GM23338 (cell line): ENCODE results near the gene CYSLTR2. TPM values are rescaled to one million over a fixed set of nuclear protein-coding genes. Genes with fewer than 3 reads are reported as not detected.

Experiments
- ATAC-seq: fragments of 200-7000 bp; cut with Tn5 transposase; 3 replicates; pipeline ENCODE4 v1.9.1; 2020
- DNase-seq: peaks from one replicate; pipeline ENCODE4 v3.0.0-alpha.2; 2015; ENCODE audit warnings: low spot score
- H2AFZ ChIP-seq: fragments of 200-600 bp; sonication (generic); 2 replicates; pipeline ENCODE4 v1.8.0; 2016; ENCODE audit warnings: antibody characterized with exemption, mild to moderate bottlenecking, moderate library complexity
- H3F3A ChIP-seq: fragments of 200-600 bp; sonication (generic); replicated peaks from 2 replicates; pipeline ENCODE4 v1.8.0; 2017; ENCODE audit warnings: antibody characterized with exemption, mixed run types, low read depth
- H3K27ac ChIP-seq: fragments of 200-600 bp; sonication (generic); 2 replicates; pipeline ENCODE4 v1.6.1; 2016; ENCODE audit warnings: low read depth
- H3K27me3 ChIP-seq: fragments of 200-600 bp; sonication (generic); 2 replicates; pipeline ENCODE4 v1.8.0; 2016; ENCODE audit warnings: mild to moderate bottlenecking, mixed run types, moderate library complexity; ENCODE audit not compliant: insufficient read depth
- H3K36me3 ChIP-seq: fragments of 200-600 bp; sonication (generic); 2 replicates; pipeline ENCODE4 v1.8.0; 2016; ENCODE audit warnings: mild to moderate bottlenecking; ENCODE audit not compliant: insufficient read depth
- H3K4me1 ChIP-seq: fragments of 200-600 bp; sonication (generic); 2 replicates; pipeline ENCODE4 v1.8.0; 2016; ENCODE audit warnings: mild to moderate bottlenecking, moderate library complexity; ENCODE audit not compliant: insufficient read depth
- H3K4me2 ChIP-seq: fragments of 200-600 bp; sonication (generic); 2 replicates; pipeline ENCODE4 v1.7.1; 2017; ENCODE audit warnings: mixed run types
- H3K4me3 ChIP-seq: fragments of 200-600 bp; sonication (generic); 2 replicates; pipeline ENCODE4 v1.6.1; 2016; ENCODE audit warnings: mixed run types
- H3K79me2 ChIP-seq: fragments of 200-600 bp; sonication (generic); replicated peaks from 2 replicates; pipeline ENCODE4 v1.8.0; 2017; ENCODE audit warnings: mild to moderate bottlenecking; ENCODE audit not compliant: insufficient read depth
- H3K9me2 ChIP-seq: fragments of 200-600 bp; sonication (generic); 2 replicates; pipeline ENCODE4 v1.8.0; 2017; ENCODE audit not compliant: insufficient read depth
- H4K20me1 ChIP-seq: fragments of 200-600 bp; sonication (generic); replicated peaks from 2 replicates; pipeline ENCODE4 v1.8.0; 2017; ENCODE audit warnings: mild to moderate bottlenecking; ENCODE audit not compliant: insufficient read depth
- H3K27ac Mint-ChIP-seq: 2 replicates; pipeline ENCODE4 v1.8.0; 2020; ENCODE audit warnings: inconsistent platforms, mild to moderate bottlenecking, moderate library complexity, mixed read lengths
- H3K27me3 Mint-ChIP-seq: 3 replicates; pipeline ENCODE4 v1.8.0; 2022; ENCODE audit warnings: low read depth, mild to moderate bottlenecking, moderate library complexity, mixed read lengths, inconsistent platforms; ENCODE audit not compliant: insufficient read depth, poor library complexity
- H3K36me3 Mint-ChIP-seq: 3 replicates; pipeline ENCODE4 v1.8.0; 2021; ENCODE audit warnings: low read depth, mild to moderate bottlenecking, inconsistent platforms, moderate library complexity, mixed read lengths
- H3K4me1 Mint-ChIP-seq: 3 replicates; pipeline ENCODE4 v1.8.0; 2020; ENCODE audit warnings: mild to moderate bottlenecking, inconsistent platforms, mixed read lengths
- H3K4me3 Mint-ChIP-seq: 3 replicates; pipeline ENCODE4 v1.8.0; 2021; ENCODE audit warnings: moderate library complexity, mild to moderate bottlenecking, inconsistent platforms, mixed read lengths
- H3K9me3 Mint-ChIP-seq: 3 replicates; pipeline ENCODE4 v1.8.0; 2020; ENCODE audit warnings: moderate library complexity, mild to moderate bottlenecking, inconsistent platforms, mixed read lengths
- EZH2 ChIP-seq: fragments of 200-600 bp; sonication (generic); IDR thresholded peaks from one replicate; pipeline ENCODE4 v1.8.0; 2017; ENCODE audit warnings: antibody characterized with exemption, mild to moderate bottlenecking, low read depth; ENCODE audit not compliant: unreplicated experiment
- POLR2AphosphoS5 ChIP-seq: IDR thresholded peaks from 2 replicates; pipeline ENCODE4 v1.6.1; 2016; ENCODE audit warnings: antibody characterized with exemption, low read depth
- STAT1 ChIP-seq: IDR thresholded peaks from one replicate; pipeline ENCODE4 v1.6.1; 2016; ENCODE audit warnings: antibody characterized with exemption; ENCODE audit not compliant: unreplicated experiment
- ZNF114 ChIP-seq: fragments of 250-450 bp; sonication (Bioruptor Pico); IDR thresholded peaks from 2 replicates; pipeline ENCODE4 v1.5.0; 2020; ENCODE audit warnings: mild to moderate bottlenecking, moderate library complexity
- polyA plus RNA-seq: library from polyadenylated mRNA; unstranded; fragments of >200 nt; fragmentation: Nextera tagmentation; extraction: Ambion mirVana; gene quantifications from 2 replicates; pipeline ENCODE4 v1.2.1, GENCODE V29; 2016
- total RNA-seq: library from RNA; depleted of rRNA; stranded (reverse); fragments of >200 nt; shearing (Covaris generic); gene quantifications from 2 replicates; pipeline ENCODE4 v1.2.3, GENCODE V29; 2014
- TF ChIP-seq, protein P1 (sequence below): IDR thresholded peaks from one replicate; pipeline ENCODE4 v1.6.1; 2018; ENCODE audit warnings: antibody characterized with exemption; ENCODE audit not compliant: unreplicated experiment
- TF ChIP-seq, protein P2 (sequence below): fragments of 250-450 bp; sonication (Bioruptor Pico); IDR thresholded peaks from 2 replicates; pipeline ENCODE4 v1.5.0; 2020; ENCODE audit warnings: mild to moderate bottlenecking, moderate library complexity

CYSLTR2 gene
- total and polyA plus RNA-seq, 2 experiments from 2014 or later: not detected

DNA sequence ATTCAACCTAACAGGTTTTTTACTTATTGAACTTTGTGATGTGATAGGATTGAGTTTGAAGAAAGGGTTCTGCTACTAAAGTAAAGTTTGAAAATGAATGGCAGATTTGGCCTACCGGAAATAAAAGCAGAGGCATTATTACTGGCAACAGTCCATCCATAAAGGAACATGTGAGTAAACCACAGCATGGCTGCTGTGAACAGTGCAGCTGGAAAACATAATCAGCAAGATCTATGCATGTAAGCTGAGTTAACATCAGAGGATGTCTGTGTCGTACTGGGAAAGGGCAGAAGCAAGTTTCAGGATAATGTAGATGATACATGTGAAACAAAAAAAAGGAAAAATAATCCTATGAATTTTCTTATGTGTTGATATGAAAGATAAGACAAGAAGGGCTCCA lies 87.6 kb downstream of the CYSLTR2 start:
- TF ChIP-seq POLR2AphosphoS5 (no peak), ZNF114 (CRISPR knock-in tag) (no peak), EZH2 (no peak)
- TF ChIP-seq, protein P1, sequence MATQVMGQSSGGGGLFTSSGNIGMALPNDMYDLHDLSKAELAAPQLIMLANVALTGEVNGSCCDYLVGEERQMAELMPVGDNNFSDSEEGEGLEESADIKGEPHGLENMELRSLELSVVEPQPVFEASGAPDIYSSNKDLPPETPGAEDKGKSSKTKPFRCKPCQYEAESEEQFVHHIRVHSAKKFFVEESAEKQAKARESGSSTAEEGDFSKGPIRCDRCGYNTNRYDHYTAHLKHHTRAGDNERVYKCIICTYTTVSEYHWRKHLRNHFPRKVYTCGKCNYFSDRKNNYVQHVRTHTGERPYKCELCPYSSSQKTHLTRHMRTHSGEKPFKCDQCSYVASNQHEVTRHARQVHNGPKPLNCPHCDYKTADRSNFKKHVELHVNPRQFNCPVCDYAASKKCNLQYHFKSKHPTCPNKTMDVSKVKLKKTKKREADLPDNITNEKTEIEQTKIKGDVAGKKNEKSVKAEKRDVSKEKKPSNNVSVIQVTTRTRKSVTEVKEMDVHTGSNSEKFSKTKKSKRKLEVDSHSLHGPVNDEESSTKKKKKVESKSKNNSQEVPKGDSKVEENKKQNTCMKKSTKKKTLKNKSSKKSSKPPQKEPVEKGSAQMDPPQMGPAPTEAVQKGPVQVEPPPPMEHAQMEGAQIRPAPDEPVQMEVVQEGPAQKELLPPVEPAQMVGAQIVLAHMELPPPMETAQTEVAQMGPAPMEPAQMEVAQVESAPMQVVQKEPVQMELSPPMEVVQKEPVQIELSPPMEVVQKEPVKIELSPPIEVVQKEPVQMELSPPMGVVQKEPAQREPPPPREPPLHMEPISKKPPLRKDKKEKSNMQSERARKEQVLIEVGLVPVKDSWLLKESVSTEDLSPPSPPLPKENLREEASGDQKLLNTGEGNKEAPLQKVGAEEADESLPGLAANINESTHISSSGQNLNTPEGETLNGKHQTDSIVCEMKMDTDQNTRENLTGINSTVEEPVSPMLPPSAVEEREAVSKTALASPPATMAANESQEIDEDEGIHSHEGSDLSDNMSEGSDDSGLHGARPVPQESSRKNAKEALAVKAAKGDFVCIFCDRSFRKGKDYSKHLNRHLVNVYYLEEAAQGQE: no peak
- Histone ChIP-seq H3F3A (no peaks in the 10 kb centered on the region), H3K4me2 (no peak overlapping the region), H3K36me3 (no peaks in the 10 kb centered on the region), H3K4me1 (no peaks in the 10 kb centered on the region), H3K9me2 (0 out of 2 replicates have a peak, but pooled peaks cover 4% of the 10 kb centered on the region), H2AFZ (no peak overlapping the region), H3K4me3 (no peak overlapping the region), H3K79me2 (no peaks in the 10 kb centered on the region), H3K27ac (no peak overlapping the region), H4K20me1 (no peaks in the 10 kb centered on the region), H3K27me3 (no peaks in the 10 kb centered on the region)
- no peaks in the 10 kb centered on the region for H3K36me3 Mint-ChIP-seq
- peaks cover 5% of the 10 kb centered on the region; the same call in 1 of the 3 replicates for H3K4me1 Mint-ChIP-seq
- H3K27ac Mint-ChIP-seq: no peak overlapping the region
- H3K4me3 Mint-ChIP-seq: no peak overlapping the region
- peaks cover 1% of the 10 kb centered on the region for H3K27me3 Mint-ChIP-seq
- ATAC-seq (no peak), DNase-seq (no peak)
- H3K9me3 Mint-ChIP-seq: no peaks in the 10 kb centered on the region; the same call in 2 of the 3 replicates

DNA sequence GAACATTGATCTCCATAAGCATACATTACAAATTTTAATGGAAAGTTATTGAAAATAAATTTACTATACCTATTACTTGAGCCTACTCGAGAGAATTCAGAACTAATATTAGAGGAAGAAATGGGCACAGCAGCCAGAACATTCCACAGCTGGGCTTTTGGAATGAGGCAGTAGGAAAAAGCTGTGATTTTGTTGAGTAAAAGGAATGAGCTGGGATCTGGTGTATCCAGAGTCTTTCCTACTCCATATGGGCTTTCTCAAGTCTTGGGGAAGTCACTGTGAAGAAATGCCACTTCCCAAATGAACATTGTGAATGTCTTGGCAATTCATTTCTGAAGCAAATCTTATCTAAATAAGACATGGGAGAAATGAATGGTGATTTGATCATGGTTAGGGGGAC lies 93.1 kb downstream of the CYSLTR2 start:
- no peak for ATAC-seq
- Histone ChIP-seq H3F3A (no peaks in the 10 kb centered on the region), H3K27me3 (no peaks in the 10 kb centered on the region), H3K4me1 (no peaks in the 10 kb centered on the region), H4K20me1 (no peaks in the 10 kb centered on the region), H3K27ac (no peak overlapping the region), H3K36me3 (no peaks in the 10 kb centered on the region), H3K9me2 (0 out of 2 replicates have a peak, but pooled peaks cover 4% of the 10 kb centered on the region), H2AFZ (no peak overlapping the region), H3K79me2 (no peaks in the 10 kb centered on the region), H3K4me3 (no peak overlapping the region), H3K4me2 (no peak overlapping the region)
- DNase-seq: no peak
- no peaks in the 10 kb centered on the region for H3K36me3 Mint-ChIP-seq
- H3K27ac Mint-ChIP-seq: no peak overlapping the region
- no peak overlapping the region for H3K4me3 Mint-ChIP-seq
- peaks cover 6% of the 10 kb centered on the region for H3K27me3 Mint-ChIP-seq
- H3K9me3 Mint-ChIP-seq: no peaks in the 10 kb centered on the region; the same call in 2 of the 3 replicates
- TF ChIP-seq, protein P2, sequence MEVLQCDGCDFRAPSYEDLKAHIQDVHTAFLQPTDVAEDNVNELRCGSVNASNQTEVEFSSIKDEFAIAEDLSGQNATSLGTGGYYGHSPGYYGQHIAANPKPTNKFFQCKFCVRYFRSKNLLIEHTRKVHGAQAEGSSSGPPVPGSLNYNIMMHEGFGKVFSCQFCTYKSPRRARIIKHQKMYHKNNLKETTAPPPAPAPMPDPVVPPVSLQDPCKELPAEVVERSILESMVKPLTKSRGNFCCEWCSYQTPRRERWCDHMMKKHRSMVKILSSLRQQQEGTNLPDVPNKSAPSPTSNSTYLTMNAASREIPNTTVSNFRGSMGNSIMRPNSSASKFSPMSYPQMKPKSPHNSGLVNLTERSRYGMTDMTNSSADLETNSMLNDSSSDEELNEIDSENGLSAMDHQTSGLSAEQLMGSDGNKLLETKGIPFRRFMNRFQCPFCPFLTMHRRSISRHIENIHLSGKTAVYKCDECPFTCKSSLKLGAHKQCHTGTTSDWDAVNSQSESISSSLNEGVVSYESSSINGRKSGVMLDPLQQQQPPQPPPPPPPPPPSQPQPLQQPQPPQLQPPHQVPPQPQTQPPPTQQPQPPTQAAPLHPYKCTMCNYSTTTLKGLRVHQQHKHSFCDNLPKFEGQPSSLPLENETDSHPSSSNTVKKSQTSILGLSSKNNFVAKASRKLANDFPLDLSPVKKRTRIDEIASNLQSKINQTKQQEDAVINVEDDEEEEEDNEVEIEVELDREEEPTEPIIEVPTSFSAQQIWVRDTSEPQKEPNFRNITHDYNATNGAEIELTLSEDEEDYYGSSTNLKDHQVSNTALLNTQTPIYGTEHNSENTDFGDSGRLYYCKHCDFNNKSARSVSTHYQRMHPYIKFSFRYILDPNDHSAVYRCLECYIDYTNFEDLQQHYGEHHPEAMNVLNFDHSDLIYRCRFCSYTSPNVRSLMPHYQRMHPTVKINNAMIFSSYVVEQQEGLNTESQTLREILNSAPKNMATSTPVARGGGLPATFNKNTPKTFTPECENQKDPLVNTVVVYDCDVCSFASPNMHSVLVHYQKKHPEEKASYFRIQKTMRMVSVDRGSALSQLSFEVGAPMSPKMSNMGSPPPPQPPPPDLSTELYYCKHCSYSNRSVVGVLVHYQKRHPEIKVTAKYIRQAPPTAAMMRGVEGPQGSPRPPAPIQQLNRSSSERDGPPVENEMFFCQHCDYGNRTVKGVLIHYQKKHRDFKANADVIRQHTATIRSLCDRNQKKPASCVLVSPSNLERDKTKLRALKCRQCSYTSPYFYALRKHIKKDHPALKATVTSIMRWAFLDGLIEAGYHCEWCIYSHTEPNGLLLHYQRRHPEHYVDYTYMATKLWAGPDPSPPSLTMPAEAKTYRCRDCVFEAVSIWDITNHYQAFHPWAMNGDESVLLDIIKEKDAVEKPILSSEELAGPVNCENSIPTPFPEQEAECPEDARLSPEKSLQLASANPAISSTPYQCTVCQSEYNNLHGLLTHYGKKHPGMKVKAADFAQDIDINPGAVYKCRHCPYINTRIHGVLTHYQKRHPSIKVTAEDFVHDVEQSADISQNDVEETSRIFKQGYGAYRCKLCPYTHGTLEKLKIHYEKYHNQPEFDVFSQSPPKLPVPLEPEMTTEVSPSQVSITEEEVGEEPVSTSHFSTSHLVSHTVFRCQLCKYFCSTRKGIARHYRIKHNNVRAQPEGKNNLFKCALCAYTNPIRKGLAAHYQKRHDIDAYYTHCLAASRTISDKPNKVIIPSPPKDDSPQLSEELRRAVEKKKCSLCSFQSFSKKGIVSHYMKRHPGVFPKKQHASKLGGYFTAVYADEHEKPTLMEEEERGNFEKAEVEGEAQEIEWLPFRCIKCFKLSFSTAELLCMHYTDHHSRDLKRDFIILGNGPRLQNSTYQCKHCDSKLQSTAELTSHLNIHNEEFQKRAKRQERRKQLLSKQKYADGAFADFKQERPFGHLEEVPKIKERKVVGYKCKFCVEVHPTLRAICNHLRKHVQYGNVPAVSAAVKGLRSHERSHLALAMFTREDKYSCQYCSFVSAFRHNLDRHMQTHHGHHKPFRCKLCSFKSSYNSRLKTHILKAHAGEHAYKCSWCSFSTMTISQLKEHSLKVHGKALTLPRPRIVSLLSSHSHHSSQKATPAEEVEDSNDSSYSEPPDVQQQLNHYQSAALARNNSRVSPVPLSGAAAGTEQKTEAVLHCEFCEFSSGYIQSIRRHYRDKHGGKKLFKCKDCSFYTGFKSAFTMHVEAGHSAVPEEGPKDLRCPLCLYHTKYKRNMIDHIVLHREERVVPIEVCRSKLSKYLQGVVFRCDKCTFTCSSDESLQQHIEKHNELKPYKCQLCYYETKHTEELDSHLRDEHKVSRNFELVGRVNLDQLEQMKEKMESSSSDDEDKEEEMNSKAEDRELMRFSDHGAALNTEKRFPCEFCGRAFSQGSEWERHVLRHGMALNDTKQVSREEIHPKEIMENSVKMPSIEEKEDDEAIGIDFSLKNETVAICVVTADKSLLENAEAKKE (CRISPR knock-in tag): no peak
- TF ChIP-seq EZH2 (no peak), ZNF114 (CRISPR knock-in tag) (no peak), STAT1 (no peak)
- TF ChIP-seq, protein P1: no peak
- peaks cover 5% of the 10 kb centered on the region; the same call in 2 of the 3 replicates for H3K4me1 Mint-ChIP-seq
